Psoas muscle (tissue), 8 donors: ENCODE results near the gene ARL13B. TPM values are rescaled to one million over a fixed set of nuclear protein-coding genes. Genes with fewer than 3 reads are reported as not detected.
"Not testable (repeated sequence)": the region's sequence is repeated elsewhere in the genome, so short reads cannot be mapped to it uniquely, and the experiment has no call there.

Source experiments
- ATAC-seq, 4 donors: fragments of 200-7000 bp; cut with Tn5 transposase; one replicate each; pipeline ENCODE4 v1.9.1; 2020; ENCODE audit warnings: moderate library complexity in 3 of 4, mild to moderate bottlenecking in 2 of 4
- DNase-seq, 2 donors: peaks; one replicate each; pipeline ENCODE4 v3.0.0-alpha.2; 2020
- H3K27ac ChIP-seq: fragments of 200-600 bp; one replicate; pipeline ENCODE4 v1.8.0; 2022
- H3K27me3 ChIP-seq, 3 donors: fragments of 200-600 bp in 1 of 3; one replicate each; pipeline versions ENCODE4 v1.6.1 to v1.8.0; 2013 to 2022; ENCODE audit warnings: low read length in 2 of 3, mild to moderate bottlenecking in 2 of 3, moderate library complexity in 1 of 3; ENCODE audit not compliant: insufficient read depth in 3 of 3
- H3K36me3 ChIP-seq, 2 donors: fragments of 200-600 bp in 1 of 2; one replicate each; pipeline versions ENCODE4 v1.6.1 to v1.8.0; 2013 to 2022; ENCODE audit warnings: low read depth in 1 of 2, mild to moderate bottlenecking in 1 of 2, moderate library complexity in 1 of 2; ENCODE audit not compliant: insufficient read depth in 1 of 2
- H3K4me1 ChIP-seq: fragments of 200-600 bp; one replicate; pipeline ENCODE4 v1.8.0; 2022
- H3K4me3 ChIP-seq: fragments of 200-600 bp; one replicate; pipeline ENCODE4 v1.8.0; 2022; ENCODE audit warnings: mild to moderate bottlenecking
- H3K9me3 ChIP-seq: fragments of 200-600 bp; one replicate; pipeline ENCODE4 v1.8.0; 2022
- CTCF ChIP-seq: fragments of 200-600 bp; IDR thresholded peaks from one replicate; pipeline ENCODE4 v1.8.0; 2022; ENCODE audit warnings: antibody characterized with exemption
- WGBS, 3 donors: extraction: QIAGEN DNeasy Blood & Tissue Kit; methylation state at CpG; one replicate each; pipeline versions ENCODE4 v1.1.6 to v1.1.7; 2013; 5-methylcytosine and 5-hydroxymethylcytosine counted together
- intact Hi-C, 2 donors: fragments of 100-400 bp; cut with DNase I; formaldehyde crosslinking; loops; one replicate each; pipeline versions ENCODE4 v1.11.0 to v1.14.2; 2022
- long read RNA-seq, 2 donors: library from polyadenylated mRNA; unstranded; transcript quantifications; one replicate each; pipeline ENCODE4 v2.0.0, GENCODE V29; 2021
- polyA plus RNA-seq, 3 donors: library from polyadenylated mRNA; stranded (reverse); fragments of 200-250 nt; gene quantifications; one replicate each; pipeline ENCODE4 v1.2.3, GENCODE V29; 2013
- total RNA-seq, 4 donors: library from RNA; stranded (reverse); fragmentation: NEBNext Ultra II Directional in 2 of 4; extraction: Animal tissue kit (Norgen Biotek cat#: 25700) in 2 of 4; gene quantifications; one replicate each; pipeline versions ENCODE4 v1.2.1 to v1.2.4, GENCODE V29; 2021 to 2023
- donor health status: healthy with polysubstance abuse.
- donor health status: DM: no; HTN: no; CAD: no; lungs with moderate emphysema.
- donor health status: Bipolar disorder and iron deficiency.
- donor health status: healthy.
- donor health status: DM: yes; HTN: yes; CAD: no.
- donor health status: DM: no; HTN: no; CAD: no.
- donor health status: DM: no; HTN: no; CAD: no.
- donor health status: DM: yes; HTN: yes; CAD: no.

Gene ARL13B
- total RNA-seq (1 to 10 TPM; 1.8 to 2.6 (median 2.0) TPM), polyA plus RNA-seq (1 to 10 TPM in 2 of 3 donors, under 1 TPM in 1; 0.86 to 1.5 (median 1.1) TPM)
- long read RNA-seq, donor 1, result 0 reads
- long read RNA-seq, donor 2, partial matches to known transcripts, result 2 of 3 reads
- long read RNA-seq, donor 2, other reads (novel, unspliced or antisense), result 1 of 3 reads

GRCh38 chr3:93979850-93980676, at the start of gene ARL13B:
Gene ARL13B (plus strand): TSS chr3:93980155. CDS start chr3:93980424, 269 bp downstream.
- intact Hi-C loops, result no loop called here
- Histone ChIP-seq H3K36me3 (no peaks in the 10 kb centered on the region), H3K4me1 (peaks cover 9% of the 10 kb centered on the region), H3K4me3 (peak within 1 kb of the TSS; percentile 87), H3K9me3 (no peaks in the 10 kb centered on the region), H3K27me3 (no peaks in the 10 kb centered on the region), H3K27ac (peak within 1 kb of the TSS; percentile 88)
- WGBS, 3 donors, result 0% methylated on average over 65 to 66 of the region's 66 CpGs
- ATAC-seq (peak; percentile 100), DNase-seq (peak; percentile 98)
- no peak for TF ChIP-seq CTCF

GRCh38 chr3:93931597-93932229, 48.2 kb upstream of the ARL13B start:
- Histone ChIP-seq H3K9me3 (no peaks in the 10 kb centered on the region), H3K27ac (no peak overlapping the region), H3K36me3 (no peaks in the 10 kb centered on the region), H3K4me3 (no peak overlapping the region), H3K4me1 (no peaks in the 10 kb centered on the region), H3K27me3 (no peaks in the 10 kb centered on the region)
- WGBS, 3 donors, result 63 to 85% (median 68%) methylated on average over 5 of the region's 5 CpGs
- no peak for DNase-seq
- intact Hi-C loops, result no loop called here
- no peak for TF ChIP-seq CTCF
- no peak for ATAC-seq

GRCh38 chr3:93934366-93935046, 45.4 kb upstream of the ARL13B start:
- Histone ChIP-seq H3K4me1 (no peaks in the 10 kb centered on the region), H3K27me3 (no peaks in the 10 kb centered on the region), H3K9me3 (no peaks in the 10 kb centered on the region), H3K36me3 (no peaks in the 10 kb centered on the region), H3K27ac (no peak overlapping the region), H3K4me3 (no peak overlapping the region)
- 65 to 72% (median 72%) methylated on average over 5 of the region's 5 CpGs for WGBS, 3 donors
- DNase-seq, result no peak
- no peak for TF ChIP-seq CTCF
- intact Hi-C loops, result no loop called here
- no peak for ATAC-seq

- 81 to 94% (median 87%) methylated on average over 1 of the region's 1 CpG for whole genome bisulfite sequencing, 3 donors
- no peak for TF ChIP-seq CTCF
- no peak overlapping the region for H3K27ac ChIP-seq
- DNase-seq (no peak), ATAC-seq (no peak)
- intact Hi-C loops, result no loop called here
- no peaks in the 10 kb centered on the region for H3K36me3 ChIP-seq
- no peak overlapping the region for H3K4me3 ChIP-seq
- H3K27me3 ChIP-seq, result no peaks in the 10 kb centered on the region
- no peaks in the 10 kb centered on the region for H3K4me1 ChIP-seq
- no peaks in the 10 kb centered on the region for H3K9me3 ChIP-seq
These were observed 43.4 kb upstream of the ARL13B start for GRCh38 chr3:93936549-93936948.

- WGBS, 3 donors, result 93 to 96% (median 94%) methylated on average over 6 of the region's 6 CpGs
- H3K4me3 ChIP-seq, intact Hi-C loops, H3K36me3 ChIP-seq, DNase-seq, H3K27ac ChIP-seq, H3K27me3 ChIP-seq, ATAC-seq, H3K4me1 ChIP-seq, H3K9me3 ChIP-seq: not testable (repeated sequence)
These were observed 42.5 kb upstream of the ARL13B start for GRCh38 chr3:93937485-93937884.

- DNase-seq, H3K27ac ChIP-seq, ATAC-seq, H3K9me3 ChIP-seq, H3K27me3 ChIP-seq, H3K4me3 ChIP-seq, H3K36me3 ChIP-seq, intact Hi-C loops, H3K4me1 ChIP-seq: not testable (repeated sequence)
- 88 to 89% (median 88%) methylated on average over 8 of the region's 8 CpGs for WGBS, 3 donors
These were observed 30.0 kb upstream of the ARL13B start for GRCh38 chr3:93949958-93950357.
